HepG2 (cell line): Measurements from ENCODE around the gene LRRN4. TPM values are rescaled to one million over a fixed set of nuclear protein-coding genes. Genes with fewer than 3 reads are reported as not detected.

ENCODE experiments used
- ATF2 ChIP-seq: sonication (generic); formaldehyde crosslinking; IDR thresholded peaks from 2 replicates; pipeline ENCODE4 v1.4.0; 2020; ENCODE audit warnings: missing genetic modification reagents
- CEBPB ChIP-seq: IDR thresholded peaks from 2 replicates; pipeline ENCODE4 v1.6.1; 2011; ENCODE audit warnings: low read depth, low read length, improper control_type of control experiment, borderline replicate concordance
- FOXK2 ChIP-seq: fragments of 450-650 bp; IDR thresholded peaks from 2 replicates; pipeline ENCODE4 v1.6.1; 2016
- GFI1 ChIP-seq: sonication (generic); formaldehyde crosslinking; IDR thresholded peaks from 2 replicates; pipeline ENCODE4 v1.5.0; 2020; ENCODE audit warnings: missing genetic modification reagents, mild to moderate bottlenecking, borderline replicate concordance
- IRX3 ChIP-seq: sonication (generic); formaldehyde crosslinking; IDR thresholded peaks from 2 replicates; pipeline ENCODE4 v1.8.1; 2023; ENCODE audit warnings: mild to moderate bottlenecking, low read depth, missing genetic modification reagents, borderline replicate concordance
- KDM6A ChIP-seq: IDR thresholded peaks from 2 replicates; pipeline ENCODE4 v1.6.1; 2016; ENCODE audit warnings: low read depth
- NCOR1 ChIP-seq: fragments of 200-600 bp; sonication (generic); IDR thresholded peaks from 2 replicates; pipeline ENCODE4 v1.7.0; 2017; ENCODE audit warnings: antibody characterized with exemption, low read length, borderline replicate concordance
- NRL ChIP-seq: sonication (generic); formaldehyde crosslinking; IDR thresholded peaks from 2 replicates; pipeline ENCODE4 v1.5.0; 2020; ENCODE audit warnings: missing genetic modification reagents, mild to moderate bottlenecking, moderate library complexity, borderline replicate concordance
- RBAK ChIP-seq: sonication (generic); formaldehyde crosslinking; IDR thresholded peaks from 2 replicates; pipeline ENCODE4 v1.5.1; 2020; ENCODE audit warnings: mild to moderate bottlenecking, missing genetic modification reagents
- RFXANK ChIP-seq: IDR thresholded peaks from 2 replicates; pipeline ENCODE4 v1.6.1; 2016
- SNAI1 ChIP-seq: sonication (generic); formaldehyde crosslinking; IDR thresholded peaks from 2 replicates; pipeline ENCODE4 v1.5.0; 2020; ENCODE audit warnings: mild to moderate bottlenecking, missing genetic modification reagents, borderline replicate concordance
- TFDP2 ChIP-seq: sonication (generic); formaldehyde crosslinking; IDR thresholded peaks from 2 replicates; pipeline ENCODE4 v1.4.0; 2020; ENCODE audit warnings: missing genetic modification reagents
- ZBTB2 ChIP-seq: sonication (generic); formaldehyde crosslinking; IDR thresholded peaks from 2 replicates; pipeline ENCODE4 v1.8.0; 2022; ENCODE audit warnings: low read depth, missing genetic modification reagents
- ZNF12 ChIP-seq: sonication (generic); formaldehyde crosslinking; IDR thresholded peaks from 2 replicates; pipeline ENCODE4 v1.5.0; 2020; ENCODE audit warnings: missing genetic modification reagents
- ZNF24 ChIP-seq: fragments of 450-650 bp; IDR thresholded peaks from 2 replicates; pipeline ENCODE4 v1.6.1; 2017; ENCODE audit warnings: antibody characterized with exemption, mild to moderate bottlenecking
- ZNF530 ChIP-seq: sonication (generic); formaldehyde crosslinking; IDR thresholded peaks from 2 replicates; pipeline ENCODE4 v1.5.0; 2020; ENCODE audit warnings: low read depth, mild to moderate bottlenecking, missing genetic modification reagents
- ZNF577 ChIP-seq: sonication (generic); formaldehyde crosslinking; IDR thresholded peaks from 2 replicates; pipeline ENCODE4 v1.4.0; 2020; ENCODE audit warnings: mild to moderate bottlenecking, low read depth, missing genetic modification reagents, borderline replicate concordance
- polyA plus RNA-seq, 8 experiments: library from polyadenylated mRNA; depleted of rRNA in 3 of 8; stranded (reverse) in 7 of 8; unstranded in 1 of 8; fragments of >200 nt; fragmentation: Illumina TruSeq in 4 of 8; extraction: Trizol in 4 of 8; gene quantifications; 2 replicates each; pipeline versions ENCODE4 v1.2.1 to v1.2.3, GENCODE V29; 2011 to 2016; ENCODE audit warnings: low read depth in 4 of 8, missing spikeins in 1 of 8, mixed read lengths in 1 of 8; ENCODE audit not compliant: insufficient read depth in 1 of 8
- total RNA-seq, 5 experiments: library from RNA; depleted of rRNA; stranded (reverse); fragments of >200 nt; fragmentation: Illumina TruSeq; extraction: Trizol; gene quantifications; 2 replicates each; pipeline ENCODE4 v1.2.3, GENCODE V29; 2016; ENCODE audit warnings: low read depth in 1 of 5
- TF ChIP-seq, protein P1 (sequence below): IDR thresholded peaks from 2 replicates; pipeline ENCODE4 v1.4.0; 2020; ENCODE audit warnings: mild to moderate bottlenecking, missing genetic modification reagents
- TF ChIP-seq, protein P2 (sequence below): sonication (generic); formaldehyde crosslinking; IDR thresholded peaks from 2 replicates; pipeline ENCODE4 v1.4.0; 2020; ENCODE audit warnings: mild to moderate bottlenecking, missing genetic modification reagents
- TF ChIP-seq, protein P3 (sequence below): IDR thresholded peaks from 2 replicates; pipeline ENCODE4 v1.6.1; 2016; ENCODE audit warnings: low read depth, control low read depth

Gene LRRN4
- total and polyA plus RNA-seq, 2 of the 13 experiments (the other 11 are each of a cell fraction or from before 2014, with no cell fraction given) = 0.15 to 0.20 TPM

DNA sequence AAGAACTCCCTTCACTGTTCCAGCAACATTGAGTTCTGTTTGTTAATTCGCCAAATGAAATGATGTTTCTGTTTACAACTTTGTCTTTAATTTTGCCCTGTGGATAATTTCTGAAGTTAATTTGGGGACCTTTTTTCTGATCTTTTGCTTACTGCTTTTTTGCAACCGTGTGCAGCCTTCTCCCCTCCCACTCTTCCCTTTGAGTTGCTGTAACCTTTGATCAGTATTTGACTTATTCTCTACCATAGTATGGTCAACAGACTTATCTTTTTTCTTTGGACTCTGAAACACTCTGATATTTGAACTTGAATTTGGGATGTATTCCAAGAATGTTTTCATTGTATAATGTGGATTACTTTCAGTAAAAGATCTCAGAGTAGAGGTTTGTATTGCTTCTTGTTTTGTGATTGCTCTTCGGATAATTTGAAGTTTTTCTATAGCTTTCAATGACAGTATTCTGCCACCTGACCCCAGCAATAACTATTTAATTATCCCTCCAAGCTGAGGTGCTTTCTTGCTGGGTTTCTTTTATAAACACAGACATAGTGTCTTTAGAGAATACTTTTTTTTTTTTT, 46.2 kb downstream of the LRRN4 start (continued):
- TF ChIP-seq, protein P1, sequence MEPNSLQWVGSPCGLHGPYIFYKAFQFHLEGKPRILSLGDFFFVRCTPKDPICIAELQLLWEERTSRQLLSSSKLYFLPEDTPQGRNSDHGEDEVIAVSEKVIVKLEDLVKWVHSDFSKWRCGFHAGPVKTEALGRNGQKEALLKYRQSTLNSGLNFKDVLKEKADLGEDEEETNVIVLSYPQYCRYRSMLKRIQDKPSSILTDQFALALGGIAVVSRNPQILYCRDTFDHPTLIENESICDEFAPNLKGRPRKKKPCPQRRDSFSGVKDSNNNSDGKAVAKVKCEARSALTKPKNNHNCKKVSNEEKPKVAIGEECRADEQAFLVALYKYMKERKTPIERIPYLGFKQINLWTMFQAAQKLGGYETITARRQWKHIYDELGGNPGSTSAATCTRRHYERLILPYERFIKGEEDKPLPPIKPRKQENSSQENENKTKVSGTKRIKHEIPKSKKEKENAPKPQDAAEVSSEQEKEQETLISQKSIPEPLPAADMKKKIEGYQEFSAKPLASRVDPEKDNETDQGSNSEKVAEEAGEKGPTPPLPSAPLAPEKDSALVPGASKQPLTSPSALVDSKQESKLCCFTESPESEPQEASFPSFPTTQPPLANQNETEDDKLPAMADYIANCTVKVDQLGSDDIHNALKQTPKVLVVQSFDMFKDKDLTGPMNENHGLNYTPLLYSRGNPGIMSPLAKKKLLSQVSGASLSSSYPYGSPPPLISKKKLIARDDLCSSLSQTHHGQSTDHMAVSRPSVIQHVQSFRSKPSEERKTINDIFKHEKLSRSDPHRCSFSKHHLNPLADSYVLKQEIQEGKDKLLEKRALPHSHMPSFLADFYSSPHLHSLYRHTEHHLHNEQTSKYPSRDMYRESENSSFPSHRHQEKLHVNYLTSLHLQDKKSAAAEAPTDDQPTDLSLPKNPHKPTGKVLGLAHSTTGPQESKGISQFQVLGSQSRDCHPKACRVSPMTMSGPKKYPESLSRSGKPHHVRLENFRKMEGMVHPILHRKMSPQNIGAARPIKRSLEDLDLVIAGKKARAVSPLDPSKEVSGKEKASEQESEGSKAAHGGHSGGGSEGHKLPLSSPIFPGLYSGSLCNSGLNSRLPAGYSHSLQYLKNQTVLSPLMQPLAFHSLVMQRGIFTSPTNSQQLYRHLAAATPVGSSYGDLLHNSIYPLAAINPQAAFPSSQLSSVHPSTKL = peak; percentile 100
- TF ChIP-seq NCOR1 (peak; percentile 100), FOXK2 (peak; percentile 88), CEBPB (peak; percentile 56; the same call in 1 of the 2 replicates), ATF2 (peak; percentile 84), NRL (CRISPR knock-in tag) (no peak), IRX3 (0 out of 2 replicates have a peak, but pooled peaks have one; percentile 55), ZNF530 (CRISPR knock-in tag) (no peak), ZNF24 (peak; percentile 68), SNAI1 (CRISPR knock-in tag) (no peak), ZBTB2 (CRISPR knock-in tag) (0 out of 2 replicates have a peak, but pooled peaks have one; percentile 25), ZNF12 (peak; percentile 77; the same call in 1 of the 2 replicates), RBAK (CRISPR knock-in tag) (no peak), RFXANK (peak; percentile 54; the same call in 1 of the 2 replicates), KDM6A (CRISPR knock-in tag) (peak; percentile 93), ZNF577 (no peak), TFDP2 (CRISPR knock-in tag) (peak; percentile 24; the same call in 1 of the 2 replicates), GFI1 (CRISPR knock-in tag) (peak; percentile 64)
- TF ChIP-seq, protein P2, sequence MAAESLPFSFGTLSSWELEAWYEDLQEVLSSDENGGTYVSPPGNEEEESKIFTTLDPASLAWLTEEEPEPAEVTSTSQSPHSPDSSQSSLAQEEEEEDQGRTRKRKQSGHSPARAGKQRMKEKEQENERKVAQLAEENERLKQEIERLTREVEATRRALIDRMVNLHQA = peak; percentile 33; the same call in 1 of the 2 replicates
- TF ChIP-seq, protein P3, sequence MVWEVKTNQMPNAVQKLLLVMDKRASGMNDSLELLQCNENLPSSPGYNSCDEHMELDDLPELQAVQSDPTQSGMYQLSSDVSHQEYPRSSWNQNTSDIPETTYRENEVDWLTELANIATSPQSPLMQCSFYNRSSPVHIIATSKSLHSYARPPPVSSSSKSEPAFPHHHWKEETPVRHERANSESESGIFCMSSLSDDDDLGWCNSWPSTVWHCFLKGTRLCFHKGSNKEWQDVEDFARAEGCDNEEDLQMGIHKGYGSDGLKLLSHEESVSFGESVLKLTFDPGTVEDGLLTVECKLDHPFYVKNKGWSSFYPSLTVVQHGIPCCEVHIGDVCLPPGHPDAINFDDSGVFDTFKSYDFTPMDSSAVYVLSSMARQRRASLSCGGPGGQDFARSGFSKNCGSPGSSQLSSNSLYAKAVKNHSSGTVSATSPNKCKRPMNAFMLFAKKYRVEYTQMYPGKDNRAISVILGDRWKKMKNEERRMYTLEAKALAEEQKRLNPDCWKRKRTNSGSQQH (CRISPR knock-in tag) = 0 out of 2 replicates have a peak, but pooled peaks have one; percentile 48
